ENCODE data around the gene LASP1NB.
A peak's percentile ranks its signal among the peaks of the same experiment; 100 is the strongest.

Gene LASP1NB

DNA sequence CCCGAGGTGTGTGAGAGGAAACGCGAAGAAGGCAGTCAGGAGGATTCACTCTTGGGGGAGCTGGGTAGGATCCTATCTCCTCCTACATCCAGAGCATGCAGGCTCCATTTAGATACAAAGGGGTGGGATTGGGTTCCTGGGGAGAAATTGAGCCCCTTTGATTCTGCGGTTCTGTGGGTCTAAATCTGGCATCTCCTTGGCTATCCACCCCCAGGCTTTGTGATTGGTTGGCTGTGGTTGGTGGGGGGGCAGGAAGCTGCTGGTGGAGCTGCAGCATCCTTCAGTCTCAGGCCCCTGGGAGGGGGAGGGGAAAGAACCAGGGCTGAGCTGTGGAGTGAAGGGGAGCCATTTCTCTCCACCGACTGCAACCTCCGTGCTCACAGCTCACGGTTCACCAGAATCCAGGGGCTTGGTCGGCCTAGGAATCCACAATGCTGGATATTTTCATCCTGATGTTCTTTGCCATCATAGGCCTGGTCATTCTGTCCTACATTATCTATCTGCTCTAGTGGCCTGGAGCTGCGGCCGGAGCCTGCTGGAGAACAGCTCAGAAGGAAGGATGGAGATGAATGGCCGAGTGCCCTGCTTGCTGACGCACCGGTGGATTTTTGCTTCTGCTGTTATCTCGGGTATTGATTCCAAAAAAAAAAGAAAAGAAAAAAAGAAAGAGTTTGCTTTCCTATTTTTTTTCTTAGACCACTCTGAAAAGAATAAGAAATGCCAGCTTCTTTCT is at the start of gene LASP1NB:
Gene LASP1NB (plus strand): TSS at position 352 of the 733 bp plus-strand sequence.
- peak; percentile 84 for DNase-seq

DNA sequence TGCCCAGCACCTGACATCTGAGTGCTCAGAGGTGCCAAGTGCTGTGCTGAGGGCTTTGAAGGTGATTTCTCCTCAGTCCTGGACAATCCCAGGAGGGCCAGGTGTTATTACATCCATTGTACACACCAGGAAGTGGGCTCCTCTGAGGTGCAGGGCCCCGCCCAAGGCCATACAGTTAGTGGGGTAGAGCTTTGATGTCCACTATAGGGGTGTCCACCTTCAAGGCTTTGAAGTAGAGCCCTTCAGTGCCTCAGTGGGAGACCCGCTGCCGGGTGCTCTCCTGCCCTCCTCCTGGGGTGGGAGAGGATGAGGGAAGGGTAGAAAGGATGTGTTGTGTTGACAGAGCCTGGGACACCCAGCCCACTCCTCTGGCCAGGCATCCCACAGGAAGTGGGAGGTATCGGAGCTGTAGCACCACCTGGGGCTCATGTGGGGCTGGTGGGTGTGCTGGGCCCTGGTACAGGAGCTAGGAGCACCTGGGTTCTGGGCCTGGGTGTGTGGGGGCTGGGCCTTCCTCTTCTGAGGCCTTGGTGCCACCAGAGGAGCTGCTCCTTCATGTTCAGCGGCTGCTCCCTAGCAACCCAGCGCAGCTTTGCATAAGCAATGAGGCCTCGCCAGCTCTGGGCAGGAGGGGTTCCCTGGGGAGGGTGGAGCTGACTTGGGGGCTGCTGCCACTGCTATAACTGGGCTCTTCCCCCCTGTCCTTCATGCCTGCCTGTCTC is 48.1 kb upstream of the LASP1NB start:
- DNase-seq = no peak

DNA sequence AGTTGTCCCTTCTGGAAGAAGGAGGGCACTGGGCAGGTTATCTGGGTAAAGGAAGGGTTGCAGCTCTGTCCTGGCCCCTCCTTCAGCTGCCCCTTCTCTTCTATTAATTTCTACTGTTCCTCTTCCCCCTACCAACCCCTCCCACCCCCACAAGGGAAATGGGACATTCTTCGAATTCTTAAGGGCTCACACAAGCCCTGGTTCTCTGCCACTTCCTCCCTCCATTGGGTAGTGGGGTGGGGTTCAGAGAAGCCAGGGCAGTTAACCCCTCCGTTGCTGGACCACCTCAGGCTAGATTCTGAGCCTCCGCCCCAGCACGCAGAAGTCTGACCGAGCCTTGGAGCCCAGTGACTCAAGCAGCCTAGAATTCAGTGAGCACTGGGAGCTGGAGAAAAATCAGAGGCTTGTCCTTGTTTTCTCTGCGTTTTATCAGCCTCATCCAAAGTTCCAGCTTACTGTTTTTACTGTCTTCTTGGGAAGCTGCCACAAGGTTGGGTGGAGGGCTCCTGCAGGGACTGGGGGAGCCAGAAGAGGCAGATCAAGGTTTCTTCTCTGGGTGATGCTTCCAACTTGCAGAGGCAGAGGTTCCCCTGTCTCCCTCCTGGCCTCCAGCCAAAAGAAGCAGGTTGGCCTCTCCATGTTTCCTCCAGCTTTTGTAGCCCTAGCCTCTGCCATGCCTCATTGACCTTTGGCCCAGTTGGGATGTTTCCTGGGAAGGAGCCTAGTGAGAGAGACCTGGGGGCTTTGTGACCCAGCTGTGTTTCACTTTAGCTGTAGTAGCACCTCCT is 45.3 kb upstream of the LASP1NB start:
- DNase-seq = peak; percentile 57

DNA sequence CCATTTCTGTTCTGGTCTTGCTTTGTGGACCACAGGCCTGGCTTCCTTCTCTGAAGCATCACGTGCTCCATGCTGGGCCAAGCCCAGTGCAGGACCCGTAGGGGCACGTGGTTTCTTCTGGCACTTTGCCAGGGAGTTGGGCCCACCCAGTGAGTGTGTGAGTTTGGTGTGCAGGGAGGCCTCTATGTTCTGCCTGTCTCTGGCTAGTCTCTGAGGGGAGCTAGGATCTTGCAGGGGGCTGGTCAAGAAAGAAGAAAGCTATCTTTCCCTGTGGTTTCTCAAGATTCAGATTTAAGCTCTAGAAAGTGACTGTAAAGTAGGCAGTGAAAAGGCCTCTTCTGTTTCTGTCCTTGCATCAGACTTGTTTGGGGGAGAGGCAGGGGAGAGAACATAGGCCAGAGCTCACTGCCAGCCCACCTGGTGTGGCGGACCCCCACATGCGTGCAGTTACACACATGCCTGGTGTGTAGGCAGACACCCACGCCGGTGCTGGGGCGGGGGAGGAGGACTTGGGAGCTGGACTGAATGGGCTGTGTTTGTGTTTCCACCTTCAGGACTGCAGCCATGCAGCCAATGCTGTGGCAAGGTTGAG is 43.7 kb upstream of the LASP1NB start:
- DNase-seq = peak; percentile 75

DNA sequence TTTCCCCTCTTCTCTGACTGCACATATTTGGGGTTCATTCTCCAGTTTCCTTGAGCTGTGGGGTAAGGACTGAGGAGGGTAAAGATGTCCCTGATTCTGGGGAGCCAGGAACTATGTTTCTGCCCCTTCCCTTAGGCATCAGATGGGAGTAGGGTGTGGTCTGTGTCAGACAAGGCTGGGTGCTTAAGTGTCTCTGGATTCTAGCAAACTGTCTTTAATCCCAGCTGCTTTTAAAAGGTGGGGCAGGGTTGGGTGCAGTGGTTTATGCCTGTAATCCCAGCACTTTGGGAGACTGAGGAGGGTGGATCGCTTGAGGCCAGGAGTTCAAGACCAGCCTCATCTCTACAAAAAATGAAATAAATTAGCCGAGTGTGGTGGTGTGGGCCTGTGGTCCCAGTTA is 42.5 kb upstream of the LASP1NB start:
- DNase-seq = no peak

DNA sequence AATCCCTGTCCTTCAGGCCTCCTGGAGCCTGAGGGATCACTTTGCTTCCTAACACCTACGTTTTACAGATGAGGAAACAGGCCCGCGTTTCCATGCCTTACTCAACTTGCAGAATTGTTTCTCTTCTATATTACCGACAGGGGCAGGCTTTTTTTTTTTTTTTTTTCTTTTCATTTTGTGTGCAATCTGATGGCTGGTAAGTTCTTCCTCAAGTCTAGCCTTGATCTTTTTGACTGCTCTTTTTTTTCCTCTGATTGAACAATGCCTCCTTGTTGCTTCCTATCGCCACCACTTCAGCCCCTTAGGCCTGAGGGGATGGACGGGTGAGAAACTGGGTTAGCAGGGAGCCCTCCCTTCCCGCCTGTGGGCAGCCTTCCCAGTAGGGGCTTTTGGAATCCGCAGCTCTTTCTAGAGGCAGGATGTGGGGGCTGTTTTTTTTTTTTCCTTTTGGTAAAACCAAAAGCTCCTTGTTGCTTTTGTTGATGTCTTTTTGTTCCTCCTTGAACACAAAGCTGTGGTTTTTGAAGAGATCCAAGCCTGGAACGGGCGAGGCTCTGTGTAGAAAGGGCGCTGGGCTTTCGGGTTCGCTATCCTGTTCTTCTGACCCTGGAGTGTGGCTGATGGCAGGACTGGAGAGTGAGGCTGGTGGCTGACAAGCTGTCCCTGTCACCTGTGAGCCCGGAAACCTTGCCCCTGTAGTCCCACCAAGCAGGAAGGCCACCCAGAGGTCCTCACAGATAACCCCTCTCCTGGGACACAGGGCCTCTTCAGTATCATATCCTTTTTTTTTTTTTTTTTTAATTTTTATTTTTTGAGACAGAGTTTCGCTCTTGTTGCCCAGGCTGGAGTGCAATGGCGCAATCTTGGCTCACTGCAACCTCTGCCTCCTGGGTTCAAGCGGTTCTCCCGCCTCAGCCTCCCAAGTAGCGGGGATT is 41.6 kb upstream of the LASP1NB start:
- no peak for DNase-seq

DNA sequence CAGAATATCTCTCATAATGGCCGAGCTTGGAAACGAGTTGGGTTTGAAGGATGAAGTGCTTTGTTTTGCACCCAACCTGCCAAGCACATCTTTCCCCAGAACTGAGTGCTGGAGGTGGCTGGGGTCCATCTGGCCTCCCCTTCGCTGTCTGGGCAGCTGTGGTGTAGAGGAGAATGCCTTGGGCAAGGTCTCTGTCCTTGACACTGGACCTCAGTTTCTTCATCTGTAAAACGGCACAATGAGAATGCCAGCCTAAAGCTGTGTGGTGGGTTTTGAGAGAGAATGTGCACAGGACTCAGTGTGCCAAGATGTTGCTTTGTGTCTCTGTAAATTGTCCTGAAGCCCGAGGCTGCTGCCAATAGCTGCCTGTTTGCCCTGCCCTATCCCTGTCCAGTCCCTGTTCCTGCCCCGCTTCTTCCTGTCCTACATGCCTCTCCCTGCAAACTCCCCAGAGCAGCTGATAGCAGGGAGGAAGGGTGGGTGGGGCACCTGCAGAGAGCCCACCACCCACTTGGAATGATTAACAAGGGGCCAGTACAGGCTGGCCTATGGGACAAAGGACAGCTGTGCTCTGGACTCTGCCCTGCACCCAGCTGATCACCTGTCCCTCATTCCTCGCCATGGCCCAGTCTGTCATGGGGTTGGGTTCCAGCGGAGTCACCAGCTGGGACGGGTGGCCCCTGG is 40.2 kb upstream of the LASP1NB start:
- no peak for DNase-seq

DNA sequence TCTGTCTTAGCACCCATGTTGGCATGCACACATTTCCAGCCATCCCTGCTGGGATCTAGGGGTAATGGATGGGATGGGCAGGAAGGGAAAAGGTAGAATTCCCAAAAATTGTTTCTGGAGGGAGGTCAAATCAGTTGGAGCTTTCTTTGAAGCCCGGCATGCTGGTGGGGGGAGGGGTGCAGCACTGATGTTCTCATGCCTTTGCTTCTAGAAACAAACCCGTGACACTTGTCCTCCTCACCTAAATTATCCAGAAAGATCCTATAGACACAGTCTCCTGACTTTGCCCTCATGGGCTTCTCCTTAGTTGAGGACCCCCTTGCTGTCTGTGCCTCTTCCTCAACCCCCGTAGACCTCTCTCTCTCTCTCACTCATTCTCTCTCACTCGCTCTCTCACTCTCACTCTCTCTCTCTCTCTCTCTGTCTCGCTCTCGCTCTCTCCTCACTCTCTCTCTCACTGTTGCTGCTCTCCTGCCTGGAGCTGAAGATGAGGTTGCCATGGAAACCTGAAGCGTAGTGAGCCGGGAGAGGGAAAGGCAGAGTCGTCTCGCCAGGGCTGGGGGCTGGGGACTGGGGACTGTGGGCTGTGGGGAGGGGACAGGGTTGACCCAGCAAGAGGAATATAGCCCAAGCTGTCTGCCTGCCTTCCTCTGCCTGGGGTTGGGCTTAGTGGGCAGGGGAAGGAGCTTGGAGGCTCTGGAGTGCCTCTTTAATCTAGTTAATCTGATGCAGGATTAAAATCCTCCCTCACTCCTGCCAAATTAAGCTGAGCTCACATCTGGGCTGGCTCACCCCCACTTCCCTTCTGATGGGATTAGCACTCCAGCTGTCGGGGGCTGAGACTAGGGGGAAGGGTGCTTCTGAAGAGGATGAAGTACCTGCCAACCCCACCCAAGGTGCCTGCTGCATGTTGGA is 39.4 kb upstream of the LASP1NB start:
- DNase-seq = no peak

DNA sequence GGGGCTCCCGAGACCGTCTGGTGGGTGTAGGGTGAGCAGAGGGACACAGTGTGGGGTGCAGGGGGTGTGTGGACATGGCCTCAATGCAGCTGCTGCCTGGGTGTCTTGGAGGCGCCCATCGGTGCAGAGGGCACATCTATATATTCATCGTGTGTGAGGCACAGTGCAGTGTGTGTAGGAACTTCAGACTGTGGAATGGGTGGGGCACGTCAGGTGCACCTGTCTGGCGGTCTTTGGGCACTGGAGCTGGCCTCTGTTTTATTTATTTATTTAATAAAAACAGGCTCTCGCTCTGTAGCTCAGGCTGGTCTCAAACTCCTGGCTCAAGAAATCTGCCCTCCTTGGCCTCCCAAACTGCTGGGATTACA is 38.8 kb upstream of the LASP1NB start:
- no peak for DNase-seq

DNA sequence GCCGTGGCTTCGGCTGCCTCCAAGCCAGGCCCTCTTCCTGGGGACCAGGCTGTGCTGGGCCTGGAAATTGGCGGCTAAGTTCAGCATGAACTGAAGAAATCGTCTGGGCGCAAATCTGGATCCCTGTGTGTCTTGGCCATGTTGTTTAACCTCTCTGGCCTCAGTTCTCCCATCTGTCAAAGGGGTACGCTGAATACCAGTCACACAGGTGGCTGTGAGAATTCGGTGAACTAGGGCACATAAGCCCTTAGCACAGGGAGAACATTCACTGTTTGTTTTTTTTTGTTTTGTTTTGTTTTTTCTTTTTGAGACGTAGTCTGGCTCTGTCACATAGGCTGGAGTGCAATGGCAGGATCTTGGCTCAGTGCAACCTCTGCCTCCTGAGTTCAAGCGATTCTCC is 36.6 kb upstream of the LASP1NB start:
- no peak for DNase-seq

DNA sequence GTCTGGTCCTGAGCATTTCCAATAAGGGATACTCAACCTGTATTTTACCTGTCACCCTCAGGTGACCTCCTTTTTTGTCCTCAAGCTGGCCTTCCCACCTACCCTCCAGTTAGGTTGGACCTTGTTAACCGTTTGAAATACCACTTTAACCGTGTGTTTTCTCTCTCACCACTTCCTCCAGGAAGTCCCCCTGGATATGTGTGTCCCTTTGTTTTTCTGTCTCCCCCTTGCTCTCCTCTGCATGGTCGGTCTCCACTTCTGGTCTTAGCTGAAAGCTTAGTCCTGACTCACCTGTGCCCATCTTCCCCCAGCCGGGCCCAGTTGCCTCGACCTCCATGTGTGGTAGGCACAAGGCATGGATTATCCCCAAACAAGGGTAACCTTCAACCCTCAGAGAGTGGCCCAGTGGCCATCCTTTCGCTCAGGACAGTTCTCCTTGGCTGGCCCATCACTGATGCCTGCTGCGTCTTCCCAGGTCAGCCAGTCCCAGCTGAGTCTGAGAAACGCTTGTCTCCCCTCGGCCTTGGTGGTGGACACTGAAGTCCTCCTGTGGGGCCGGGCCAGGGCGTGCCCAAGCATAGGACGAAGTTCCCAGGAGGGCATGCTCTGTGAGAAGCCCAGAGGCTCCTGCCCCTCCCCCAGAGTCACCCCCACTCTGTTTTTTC is 35.5 kb upstream of the LASP1NB start:
- no peak for DNase-seq

DNA sequence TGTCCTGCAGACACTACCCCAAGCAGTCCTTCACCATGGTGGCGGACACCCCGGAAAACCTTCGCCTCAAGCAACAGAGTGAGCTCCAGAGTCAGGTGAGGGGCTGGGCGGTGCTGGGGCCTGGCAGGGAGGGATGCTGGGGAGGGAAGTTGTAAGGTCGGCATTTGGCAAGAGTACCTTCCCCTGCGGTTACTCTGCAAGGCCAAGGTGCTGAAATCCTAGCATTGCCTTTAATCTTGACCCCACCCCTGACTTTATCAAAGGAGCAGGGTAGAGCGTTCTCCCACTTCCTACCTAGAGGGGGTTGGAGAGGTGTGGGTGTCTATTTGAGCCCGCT is 35.0 kb upstream of the LASP1NB start:
- DNase-seq = no peak

DNA sequence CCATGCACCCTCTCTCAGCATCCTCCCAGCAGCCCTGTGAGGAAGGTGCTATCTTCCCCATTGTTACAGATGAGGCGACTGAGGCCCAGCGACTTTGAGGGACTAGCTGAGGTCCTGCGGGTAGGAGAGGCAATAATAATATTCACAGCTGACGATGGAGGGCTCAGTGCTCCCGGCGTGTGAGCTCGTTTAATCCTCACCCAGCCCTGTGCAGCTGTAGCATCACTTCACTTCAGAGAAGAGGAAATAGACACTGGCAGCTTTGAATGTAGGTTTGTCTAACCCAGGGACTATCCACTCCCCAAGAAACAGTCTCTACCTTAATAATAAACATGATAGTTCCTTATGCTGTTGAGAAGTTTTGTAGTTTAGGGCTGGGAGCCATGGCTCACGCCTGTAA is 34.0 kb upstream of the LASP1NB start:
- DNase-seq = no peak

DNA sequence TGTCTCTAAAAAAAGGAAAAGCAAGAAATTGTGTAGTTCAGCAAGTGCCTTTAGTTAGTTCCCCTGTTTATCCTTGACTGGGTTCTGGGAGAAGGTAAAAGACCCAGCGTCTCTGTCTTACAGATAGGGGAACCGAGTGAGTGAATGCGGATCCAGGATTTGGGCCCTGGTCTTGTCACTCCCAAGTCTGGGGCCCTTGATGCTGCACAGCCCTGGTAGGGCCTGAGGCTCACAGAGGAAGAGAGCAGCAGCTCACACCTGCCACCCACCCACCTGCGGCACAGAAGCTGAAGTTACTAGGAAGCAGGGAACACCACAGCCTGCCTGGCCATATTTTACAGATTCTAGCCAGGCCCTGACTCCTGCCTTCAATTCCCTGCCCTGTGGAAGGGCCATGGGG is 33.3 kb upstream of the LASP1NB start:
- DNase-seq = no peak

DNA sequence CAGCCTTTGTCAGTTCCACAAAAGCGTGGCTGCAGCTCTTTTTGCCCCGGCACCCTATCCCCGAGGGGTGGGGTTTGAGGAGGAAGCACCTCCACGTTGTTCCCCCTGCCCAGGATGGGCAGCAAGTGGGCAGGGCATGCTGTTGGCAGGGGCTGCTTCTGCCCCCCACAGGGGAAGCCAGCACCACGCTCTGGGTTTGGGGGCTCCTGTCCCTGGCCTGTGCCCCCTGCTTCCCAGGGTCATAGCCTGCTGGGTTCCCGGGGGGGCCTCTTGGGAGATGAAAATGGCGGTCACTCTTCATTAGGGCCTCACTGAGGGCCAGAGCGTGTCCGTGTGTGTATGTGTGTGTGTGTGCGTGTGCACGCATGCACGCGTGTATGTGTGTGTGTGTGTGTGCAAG is 32.8 kb upstream of the LASP1NB start:
- no peak for DNase-seq

DNA sequence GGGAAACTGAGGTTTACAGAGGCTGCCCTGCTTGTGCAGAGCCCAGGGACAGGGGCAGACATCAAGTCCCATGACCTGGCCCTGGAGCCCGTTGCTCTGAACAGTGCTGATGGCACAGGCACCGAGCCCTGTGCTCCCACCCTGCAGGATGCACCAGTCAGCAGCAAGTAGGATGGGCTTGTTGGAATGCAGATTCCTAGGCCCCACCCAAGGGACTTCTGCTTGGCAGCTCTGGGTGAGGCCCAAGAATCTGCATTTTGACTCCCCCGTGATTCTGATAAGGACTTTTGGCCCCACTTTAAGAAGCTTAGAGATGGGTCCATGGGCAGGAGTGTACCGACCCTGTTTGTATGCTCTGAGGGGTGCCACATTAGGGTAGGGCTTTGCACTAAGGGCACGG is 32.3 kb upstream of the LASP1NB start:
- no peak for DNase-seq

DNA sequence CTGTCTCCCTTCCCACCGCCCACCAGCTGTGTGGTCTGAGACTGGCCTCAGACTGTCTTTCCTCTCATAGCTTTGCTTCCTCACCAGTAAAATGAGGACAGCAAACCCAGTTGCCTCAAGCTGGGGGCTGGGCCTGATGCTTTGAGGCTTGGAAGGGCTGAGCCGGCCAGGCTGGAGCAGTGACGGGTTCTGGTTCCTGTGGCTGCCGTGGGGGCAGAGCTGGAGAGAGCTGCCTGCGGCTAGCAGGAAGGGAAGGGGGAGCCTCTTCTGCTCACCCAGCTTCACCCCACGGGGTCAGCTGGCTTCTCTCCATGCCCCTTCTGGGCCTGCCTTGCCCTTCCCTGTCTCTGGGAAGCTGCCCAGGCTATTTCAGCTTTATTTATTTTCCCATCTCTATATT is 31.8 kb upstream of the LASP1NB start:
- DNase-seq = no peak

DNA sequence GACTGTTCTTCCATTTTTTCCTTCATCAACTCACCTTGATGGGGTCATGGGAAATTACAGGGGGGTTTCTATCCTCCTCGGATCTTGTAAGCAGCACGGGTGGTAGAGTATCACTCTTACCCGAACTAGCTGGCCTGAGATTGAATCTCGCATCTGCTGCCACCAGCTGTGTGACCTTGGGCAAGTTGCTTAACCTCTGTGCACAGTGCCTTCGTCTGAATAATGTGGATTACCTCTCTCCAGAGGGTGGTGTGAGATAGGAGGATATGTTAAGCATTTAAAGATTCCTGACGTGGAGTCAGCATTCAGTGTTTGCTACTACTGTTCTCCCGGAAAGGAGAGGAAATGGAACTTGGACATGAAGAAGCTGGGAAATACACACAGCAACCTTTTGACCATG is 31.1 kb upstream of the LASP1NB start:
- no peak for DNase-seq

DNA sequence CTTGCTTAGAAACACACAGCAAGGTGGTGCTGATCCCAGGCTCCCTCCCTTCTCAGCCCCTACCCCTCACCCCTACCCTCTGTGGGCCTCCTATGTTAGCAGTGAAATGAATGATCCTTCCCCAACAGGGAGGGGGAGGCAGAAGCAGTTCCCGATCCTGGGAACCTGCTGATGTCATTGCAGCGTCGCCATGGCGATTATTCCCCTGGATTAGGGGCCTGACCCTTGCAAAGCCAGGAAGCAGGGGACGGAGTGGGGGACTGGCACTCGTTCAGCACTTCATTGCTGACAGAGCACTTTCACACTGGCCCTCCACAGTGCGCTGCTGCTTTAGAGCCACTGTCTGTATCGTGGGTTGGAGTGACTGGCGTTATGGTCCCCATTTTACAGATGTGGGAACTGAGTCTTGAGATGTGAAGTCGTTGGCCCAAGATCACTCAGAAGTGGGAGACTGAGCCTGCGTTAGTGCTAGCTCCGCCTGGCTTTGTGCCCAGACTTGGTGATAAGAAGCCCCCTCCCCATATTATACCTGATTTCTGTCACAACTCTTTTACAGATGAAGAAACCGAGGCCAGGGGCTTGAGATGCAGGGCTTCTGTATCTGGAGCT is 29.0 kb upstream of the LASP1NB start:
- no peak for DNase-seq
